ENCODE data around the gene ZNF716.
"Not testable (repeated sequence)": the region's sequence is repeated elsewhere in the genome, so short reads cannot be mapped to it uniquely, and the experiment has no call there.

- not testable (repeated sequence) for TF ChIP-seq CTCF, POLR2A (IDR thresholded peaks at IDR 0.05)
Measured at GRCh38 chr7:57403051-57403450, 46.9 kb upstream of the ZNF716 start.

Data from adrenal gland (tissue), 5 donors.